Neural progenitor cell (in vitro differentiated cells): Measurements from ENCODE around the gene SMIM1. TPM values are rescaled to one million over a fixed set of nuclear protein-coding genes. Genes with fewer than 3 reads are reported as not detected.

Experiments
- DNase-seq: peaks from one replicate; pipeline ENCODE4 v3.0.0-alpha.2; 2016; ENCODE audit warnings: low spot score
- H2AFZ ChIP-seq: fragments of 200-600 bp; sonication (generic); replicated peaks from 2 replicates; pipeline ENCODE4 v1.6.1; 2016; ENCODE audit warnings: antibody characterized with exemption
- H3F3A ChIP-seq: fragments of 200-600 bp; sonication (generic); 2 replicates; pipeline ENCODE4 v1.6.1; 2016; ENCODE audit warnings: antibody characterized with exemption, low read depth
- H3K27ac ChIP-seq: fragments of 200-600 bp; sonication (generic); 2 replicates; pipeline ENCODE4 v1.5.1; 2016; ENCODE audit warnings: mild to moderate bottlenecking
- H3K27me3 ChIP-seq: fragments of 200-600 bp; sonication (generic); 2 replicates; pipeline ENCODE4 v1.6.1; 2016; ENCODE audit warnings: mild to moderate bottlenecking, moderate library complexity
- H3K36me3 ChIP-seq: fragments of 200-600 bp; sonication (generic); 2 replicates; pipeline ENCODE4 v1.5.1; 2016
- H3K4me1 ChIP-seq: fragments of 200-600 bp; sonication (generic); 2 replicates; pipeline ENCODE4 v1.6.1; 2016; ENCODE audit warnings: mixed run types
- H3K4me2 ChIP-seq: fragments of 200-600 bp; sonication (generic); 2 replicates; pipeline ENCODE4 v1.6.1; 2016
- H3K4me3 ChIP-seq: fragments of 200-600 bp; sonication (generic); 2 replicates; pipeline ENCODE4 v1.5.1; 2016
- H3K79me2 ChIP-seq: fragments of 200-600 bp; sonication (generic); 2 replicates; pipeline ENCODE4 v1.6.1; 2016; ENCODE audit warnings: low read depth
- H3K9ac ChIP-seq: fragments of 200-600 bp; sonication (generic); 2 replicates; pipeline ENCODE4 v1.6.1; 2016
- H3K9me3 ChIP-seq: fragments of 200-600 bp; sonication (generic); 2 replicates; pipeline ENCODE4 v1.5.1; 2016; ENCODE audit warnings: low read depth
- H4K20me1 ChIP-seq: fragments of 200-600 bp; sonication (generic); 2 replicates; pipeline ENCODE4 v1.6.1; 2016; ENCODE audit warnings: low read depth
- H3K27ac Mint-ChIP-seq: 3 replicates; pipeline ENCODE4 v1.8.0; 2021; ENCODE audit warnings: mixed read lengths
- H3K27me3 Mint-ChIP-seq: 2 replicates; pipeline ENCODE4 v1.8.0; 2022; ENCODE audit warnings: low read depth, mild to moderate bottlenecking, inconsistent platforms, moderate library complexity, mixed read lengths; ENCODE audit not compliant: insufficient read depth
- H3K36me3 Mint-ChIP-seq: 3 replicates; pipeline ENCODE4 v1.8.0; 2021; ENCODE audit warnings: mixed read lengths
- H3K4me1 Mint-ChIP-seq: 3 replicates; pipeline ENCODE4 v1.8.0; 2021; ENCODE audit warnings: mixed read lengths
- H3K4me3 Mint-ChIP-seq: 3 replicates; pipeline ENCODE4 v1.8.0; 2021; ENCODE audit warnings: mild to moderate bottlenecking, moderate library complexity, mixed read lengths
- H3K9me3 Mint-ChIP-seq: 3 replicates; pipeline ENCODE4 v1.8.0; 2020; ENCODE audit warnings: mixed read lengths
- EZH2 ChIP-seq: fragments of 200-600 bp; sonication (generic); IDR thresholded peaks from 2 replicates; pipeline ENCODE4 v1.6.1; 2017; ENCODE audit warnings: antibody characterized with exemption, mild to moderate bottlenecking, moderate library complexity
- EZH2phosphoT487 ChIP-seq: fragments of 200-600 bp; sonication (generic); IDR thresholded peaks from 2 replicates; pipeline ENCODE4 v1.6.1; 2017; ENCODE audit warnings: antibody characterized with exemption
- total RNA-seq: library from RNA; depleted of rRNA; stranded (reverse); fragments of >200 nt; gene quantifications from 2 replicates; pipeline ENCODE4 v1.2.3, GENCODE V29; 2015; ENCODE audit warnings: low replicate concordance
- TF ChIP-seq, protein P1 (sequence below): fragments of 200-600 bp; sonication (generic); IDR thresholded peaks from 2 replicates; pipeline ENCODE4 v1.5.1; 2017; ENCODE audit warnings: antibody characterized with exemption, mild to moderate bottlenecking

SMIM1 gene
- total RNA-seq, 1 donor from 2014 or later: not detected

DNA sequence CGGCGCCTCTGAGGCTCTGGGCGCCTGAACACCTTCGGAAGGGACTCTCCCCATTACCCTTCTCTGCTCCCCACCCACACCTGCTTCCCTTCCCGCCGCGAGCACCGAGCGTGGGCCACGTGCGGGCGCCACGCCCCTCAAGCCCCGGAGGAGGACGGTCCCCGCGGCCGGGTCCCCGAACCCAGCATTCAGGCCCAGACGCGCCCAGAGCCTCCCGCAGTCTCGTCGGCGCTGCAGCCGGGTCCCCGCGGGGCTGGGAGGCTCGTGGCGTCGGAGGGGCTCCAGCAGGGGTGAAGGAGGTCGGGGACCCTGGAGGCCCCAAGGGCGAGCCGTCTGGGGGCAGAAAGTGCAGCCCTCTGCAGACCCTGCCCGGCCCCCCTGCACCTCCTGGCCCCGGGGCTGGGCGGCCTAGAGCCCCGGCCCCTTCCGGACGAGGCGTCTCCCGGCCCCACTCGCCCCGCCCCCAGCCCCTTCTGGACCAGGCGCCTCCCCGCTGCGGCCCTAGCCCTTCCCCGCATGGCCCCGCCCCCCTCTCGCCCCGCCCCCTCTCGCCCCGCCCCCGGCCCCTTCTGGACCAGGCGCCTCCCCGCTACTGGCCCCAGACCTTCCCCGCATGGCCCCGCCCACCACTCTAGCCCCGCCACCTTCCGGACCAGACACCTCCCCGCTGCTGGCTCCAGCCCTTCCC is 378 bp upstream of the SMIM1 start:
- Mint-ChIP-seq H3K4me3 (peak overlapping the region; percentile 76), H3K27me3 (peaks cover 11% of the 10 kb centered on the region), H3K27ac (no peak overlapping the region), H3K9me3 (peaks cover 5% of the 10 kb centered on the region), H3K4me1 (peaks cover 29% of the 10 kb centered on the region), H3K36me3 (no peaks in the 10 kb centered on the region)
- peak overlapping the region; percentile 83 for H2AFZ ChIP-seq
- peak; percentile 97 for DNase-seq
- H3K9ac ChIP-seq: no peak overlapping the region
- no peaks in the 10 kb centered on the region for H3K36me3 ChIP-seq
- peaks cover 14% of the 10 kb centered on the region for H3K4me1 ChIP-seq
- peak overlapping the region; percentile 69 for H3K4me3 ChIP-seq
- peak overlapping the region; percentile 89 for H3K4me2 ChIP-seq
- peaks cover 23% of the 10 kb centered on the region for H3K27me3 ChIP-seq
- no peak overlapping the region for H3K27ac ChIP-seq
- no peaks in the 10 kb centered on the region for H3K9me3 ChIP-seq
- no peaks in the 10 kb centered on the region for H3K79me2 ChIP-seq
- peaks cover 4% of the 10 kb centered on the region for H4K20me1 ChIP-seq
- TF ChIP-seq EZH2: peak; percentile 31
- TF ChIP-seq, protein P1, sequence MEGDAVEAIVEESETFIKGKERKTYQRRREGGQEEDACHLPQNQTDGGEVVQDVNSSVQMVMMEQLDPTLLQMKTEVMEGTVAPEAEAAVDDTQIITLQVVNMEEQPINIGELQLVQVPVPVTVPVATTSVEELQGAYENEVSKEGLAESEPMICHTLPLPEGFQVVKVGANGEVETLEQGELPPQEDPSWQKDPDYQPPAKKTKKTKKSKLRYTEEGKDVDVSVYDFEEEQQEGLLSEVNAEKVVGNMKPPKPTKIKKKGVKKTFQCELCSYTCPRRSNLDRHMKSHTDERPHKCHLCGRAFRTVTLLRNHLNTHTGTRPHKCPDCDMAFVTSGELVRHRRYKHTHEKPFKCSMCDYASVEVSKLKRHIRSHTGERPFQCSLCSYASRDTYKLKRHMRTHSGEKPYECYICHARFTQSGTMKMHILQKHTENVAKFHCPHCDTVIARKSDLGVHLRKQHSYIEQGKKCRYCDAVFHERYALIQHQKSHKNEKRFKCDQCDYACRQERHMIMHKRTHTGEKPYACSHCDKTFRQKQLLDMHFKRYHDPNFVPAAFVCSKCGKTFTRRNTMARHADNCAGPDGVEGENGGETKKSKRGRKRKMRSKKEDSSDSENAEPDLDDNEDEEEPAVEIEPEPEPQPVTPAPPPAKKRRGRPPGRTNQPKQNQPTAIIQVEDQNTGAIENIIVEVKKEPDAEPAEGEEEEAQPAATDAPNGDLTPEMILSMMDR: no peak
- no peak for TF ChIP-seq EZH2phosphoT487
- H3F3A ChIP-seq: peaks cover 5% of the 10 kb centered on the region

- peak overlapping the region; percentile 64 for H3K4me3 Mint-ChIP-seq
- TF ChIP-seq, protein P1: no peak
- no peak for TF ChIP-seq EZH2
- no peak for TF ChIP-seq EZH2phosphoT487
These were observed 1.2 kb downstream of the SMIM1 start for GRCh38 chr1:3773572-3774275.

GRCh38 chr1:3774276-3774945 is 1.9 kb downstream of the SMIM1 start:
- no peak overlapping the region for H3K9ac ChIP-seq
- H3K79me2 ChIP-seq: no peaks in the 10 kb centered on the region
- Mint-ChIP-seq H3K4me3 (no peak overlapping the region), H3K36me3 (peaks cover 3% of the 10 kb centered on the region), H3K27me3 (peaks cover 8% of the 10 kb centered on the region), H3K9me3 (no peaks in the 10 kb centered on the region), H3K27ac (no peak overlapping the region), H3K4me1 (peaks cover 29% of the 10 kb centered on the region)
- no peaks in the 10 kb centered on the region for H3K9me3 ChIP-seq
- peaks cover 5% of the 10 kb centered on the region for H3F3A ChIP-seq
- peaks cover 14% of the 10 kb centered on the region for H3K4me1 ChIP-seq
- H3K4me2 ChIP-seq: no peak overlapping the region
- H3K27me3 ChIP-seq: peaks cover 23% of the 10 kb centered on the region
- H3K4me3 ChIP-seq: no peak overlapping the region
- peaks cover 4% of the 10 kb centered on the region for H4K20me1 ChIP-seq
- no peak overlapping the region for H2AFZ ChIP-seq
- H3K36me3 ChIP-seq: no peaks in the 10 kb centered on the region
- no peak for TF ChIP-seq EZH2phosphoT487
- TF ChIP-seq EZH2: no peak
- TF ChIP-seq, protein P1: no peak
- no peak for DNase-seq
- no peak overlapping the region for H3K27ac ChIP-seq

More at GRCh38 chr1:3773572-3774275, 1.2 kb downstream of the SMIM1 start:
- Histone ChIP-seq H3K9ac (no peak overlapping the region), H3K4me3 (no peak overlapping the region), H2AFZ (no peak overlapping the region), H3K27me3 (peaks cover 23% of the 10 kb centered on the region), H3K4me2 (no peak overlapping the region), H3K36me3 (no peaks in the 10 kb centered on the region), H4K20me1 (peaks cover 4% of the 10 kb centered on the region), H3K9me3 (no peaks in the 10 kb centered on the region), H3F3A (peaks cover 5% of the 10 kb centered on the region), H3K4me1 (peaks cover 14% of the 10 kb centered on the region), H3K79me2 (no peaks in the 10 kb centered on the region), H3K27ac (no peak overlapping the region)
- H3K27ac Mint-ChIP-seq: no peak overlapping the region
- no peaks in the 10 kb centered on the region for H3K9me3 Mint-ChIP-seq
- DNase-seq: no peak
- H3K4me1 Mint-ChIP-seq: peaks cover 29% of the 10 kb centered on the region
- H3K27me3 Mint-ChIP-seq: peaks cover 8% of the 10 kb centered on the region
- no peaks in the 10 kb centered on the region for H3K36me3 Mint-ChIP-seq
